ENCODE data around the gene PALM.

DNA sequence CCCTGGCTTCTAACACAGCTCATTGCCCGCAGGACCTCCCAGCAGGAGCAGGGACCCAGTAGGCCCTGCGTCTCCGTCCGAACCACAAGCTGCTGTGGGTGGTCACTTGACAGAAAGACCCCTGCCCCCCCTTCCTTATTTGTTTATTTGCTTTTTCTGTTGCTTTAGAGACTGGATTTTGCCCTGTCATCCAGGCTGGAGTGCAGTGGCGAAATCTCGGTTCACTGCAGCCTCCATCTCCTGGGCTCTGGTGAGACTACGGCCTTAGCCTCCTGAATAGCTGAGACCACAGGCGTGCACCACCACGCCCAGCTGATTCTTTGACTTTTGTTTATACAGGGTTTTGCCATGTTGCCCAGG is 80.9 kb downstream of the PALM start:
- TF ChIP-seq CTCF (IDR thresholded peaks at IDR 0.05; ENCODE audit: insufficient read depth, low read depth, low read length) (no peak), EZH2 (IDR thresholded peaks at IDR 0.05; ENCODE audit: insufficient read depth, low read length) (no peak)
